Endothelial cell (in vitro differentiated cells): ENCODE results near the gene CACNA1C. TPM values are rescaled to one million over a fixed set of nuclear protein-coding genes. Genes with fewer than 3 reads are reported as not detected.

Experiments
- DNase-seq: peaks from one replicate; pipeline ENCODE4 v3.0.0; 2021; ENCODE audit warnings: low spot score
- H3K27ac Mint-ChIP-seq: one replicate; pipeline ENCODE4 v1.8.0; 2021; ENCODE audit warnings: mixed read lengths, inconsistent platforms; ENCODE audit not compliant: unreplicated experiment
- H3K27me3 Mint-ChIP-seq: one replicate; pipeline ENCODE4 v1.8.0; 2021; ENCODE audit warnings: mild to moderate bottlenecking, moderate library complexity, mixed read lengths, inconsistent platforms; ENCODE audit not compliant: unreplicated experiment
- H3K36me3 Mint-ChIP-seq: one replicate; pipeline ENCODE4 v1.8.0; 2021; ENCODE audit warnings: mild to moderate bottlenecking, low read depth, mixed read lengths, inconsistent platforms; ENCODE audit not compliant: unreplicated experiment
- H3K4me1 Mint-ChIP-seq: one replicate; pipeline ENCODE4 v1.8.0; 2021; ENCODE audit warnings: mild to moderate bottlenecking, mixed read lengths, inconsistent platforms; ENCODE audit not compliant: unreplicated experiment
- H3K4me3 Mint-ChIP-seq: one replicate; pipeline ENCODE4 v1.8.0; 2021; ENCODE audit warnings: mild to moderate bottlenecking, mixed read lengths, inconsistent platforms; ENCODE audit not compliant: unreplicated experiment
- H3K9me3 Mint-ChIP-seq: one replicate; pipeline ENCODE4 v1.8.0; 2021; ENCODE audit warnings: mixed read lengths, inconsistent platforms; ENCODE audit not compliant: unreplicated experiment
- CTCF ChIP-seq: fragments of 200-600 bp; sonication (generic); IDR thresholded peaks from one replicate; pipeline ENCODE4 v1.5.0; 2021; ENCODE audit warnings: antibody characterized with exemption; ENCODE audit not compliant: unreplicated experiment
- total RNA-seq: library from RNA; stranded (reverse); fragmentation: NEBNext Ultra II Directional; extraction: Animal tissue kit (Norgen Biotek cat#: 25700); gene quantifications from one replicate; pipeline ENCODE4 v1.2.1, GENCODE V29; 2021; ENCODE audit not compliant: unreplicated experiment

Gene CACNA1C
- total RNA-seq, 1 donor from 2014 or later = 11.1 TPM

- H3K9me3 Mint-ChIP-seq = no peaks in the 10 kb centered on the region
- peaks cover 3% of the 10 kb centered on the region for H3K4me1 Mint-ChIP-seq
- no peaks in the 10 kb centered on the region for H3K27me3 Mint-ChIP-seq
- no peak for TF ChIP-seq CTCF
- H3K27ac Mint-ChIP-seq = no peak overlapping the region
- no peaks in the 10 kb centered on the region for H3K36me3 Mint-ChIP-seq
- no peak overlapping the region for H3K4me3 Mint-ChIP-seq
- no peak for DNase-seq
These were observed 336.4 kb downstream of the CACNA1C start for GRCh38 chr12:2389079-2389790.

- H3K9me3 Mint-ChIP-seq = no peaks in the 10 kb centered on the region
These were observed 337.3 kb downstream of the CACNA1C start for GRCh38 chr12:2390133-2390532.

GRCh38 chr12:2390850-2391390 lies 338.1 kb downstream of the CACNA1C start:
- H3K9me3 Mint-ChIP-seq = no peaks in the 10 kb centered on the region
- peaks cover 2% of the 10 kb centered on the region for H3K27me3 Mint-ChIP-seq
- H3K4me1 Mint-ChIP-seq = peaks cover 3% of the 10 kb centered on the region
- H3K4me3 Mint-ChIP-seq = no peak overlapping the region
- no peaks in the 10 kb centered on the region for H3K36me3 Mint-ChIP-seq
- no peak for DNase-seq
- no peak for TF ChIP-seq CTCF
- no peak overlapping the region for H3K27ac Mint-ChIP-seq

More at GRCh38 chr12:2390133-2390532, 337.3 kb downstream of the CACNA1C start:
- Mint-ChIP-seq H3K36me3 (no peaks in the 10 kb centered on the region), H3K4me1 (peaks cover 3% of the 10 kb centered on the region), H3K27me3 (no peaks in the 10 kb centered on the region), H3K27ac (no peak overlapping the region), H3K4me3 (no peak overlapping the region)
- DNase-seq = no peak
- TF ChIP-seq CTCF = no peak

- no peak for DNase-seq
- no peak for TF ChIP-seq CTCF
- Mint-ChIP-seq H3K27ac (no peak overlapping the region), H3K4me3 (no peak overlapping the region), H3K4me1 (peaks cover 3% of the 10 kb centered on the region), H3K27me3 (peaks cover 2% of the 10 kb centered on the region), H3K9me3 (no peaks in the 10 kb centered on the region), H3K36me3 (no peaks in the 10 kb centered on the region)
These were observed 339.0 kb downstream of the CACNA1C start for GRCh38 chr12:2391740-2392331.

- no peak for TF ChIP-seq CTCF
- peaks cover 3% of the 10 kb centered on the region for H3K4me1 Mint-ChIP-seq
These were observed 340.2 kb downstream of the CACNA1C start for GRCh38 chr12:2393016-2393415.

More at GRCh38 chr12:2393016-2393415, 340.2 kb downstream of the CACNA1C start:
- H3K9me3 Mint-ChIP-seq = no peaks in the 10 kb centered on the region
- H3K36me3 Mint-ChIP-seq = no peaks in the 10 kb centered on the region
- H3K27me3 Mint-ChIP-seq = peaks cover 2% of the 10 kb centered on the region
- DNase-seq = no peak
- H3K27ac Mint-ChIP-seq = no peak overlapping the region
- H3K4me3 Mint-ChIP-seq = no peak overlapping the region
